Measurements from ENCODE around the gene IKZF1.

IKZF1 gene

GRCh38 chr7:50296799-50297198 is 7.7 kb upstream of the IKZF1 start:
- no peak overlapping the region for H3K4me2 ChIP-seq
- no peak overlapping the region for H3K4me3 ChIP-seq (IDR thresholded peaks at IDR 0.05; ENCODE audit: insufficient read depth, low read depth, low read length)
- no peak overlapping the region for H3K9ac ChIP-seq
- H3K4me1 ChIP-seq (ENCODE audit: low read depth, poor library complexity, severe bottlenecking): peaks cover 8% of the 10 kb centered on the region
- H3K36me3 ChIP-seq (ENCODE audit: insufficient read depth): no peaks in the 10 kb centered on the region
- no peak overlapping the region for H3K27ac ChIP-seq
- H4K20me1 ChIP-seq (ENCODE audit: insufficient read depth): no peaks in the 10 kb centered on the region
- H2AFZ ChIP-seq (ENCODE audit: low read depth): no peak overlapping the region
- no peaks in the 10 kb centered on the region for H3K27me3 ChIP-seq (ENCODE audit: insufficient read depth, low read depth)
- no peak for TF ChIP-seq CTCF (conservative IDR thresholded peaks at IDR 0.05; ENCODE audit: low read depth, low read length)
- H3K79me2 ChIP-seq (ENCODE audit: insufficient read depth, low read depth): no peaks in the 10 kb centered on the region

- Histone ChIP-seq H3K79me2 (ENCODE audit: insufficient read depth, low read depth) (no peaks in the 10 kb centered on the region), H3K4me2 (no peak overlapping the region), H3K36me3 (ENCODE audit: insufficient read depth) (no peaks in the 10 kb centered on the region), H4K20me1 (ENCODE audit: insufficient read depth) (no peaks in the 10 kb centered on the region), H2AFZ (ENCODE audit: low read depth) (no peak overlapping the region), H3K27ac (no peak overlapping the region), H3K27me3 (ENCODE audit: insufficient read depth, low read depth) (no peaks in the 10 kb centered on the region), H3K4me1 (ENCODE audit: low read depth, poor library complexity, severe bottlenecking) (peaks cover 8% of the 10 kb centered on the region), H3K4me3 (IDR thresholded peaks at IDR 0.05; ENCODE audit: insufficient read depth, low read depth, low read length) (no peak overlapping the region), H3K9ac (no peak overlapping the region)
- TF ChIP-seq CTCF (conservative IDR thresholded peaks at IDR 0.05; ENCODE audit: low read depth, low read length): no peak
Observed at GRCh38 chr7:50298811-50299562, 5.5 kb upstream of the IKZF1 start.

GRCh38 chr7:50300336-50300735 is 4.2 kb upstream of the IKZF1 start:
- H3K36me3 ChIP-seq (ENCODE audit: insufficient read depth): no peaks in the 10 kb centered on the region
- no peak overlapping the region for H3K9ac ChIP-seq
- H3K4me3 ChIP-seq (IDR thresholded peaks at IDR 0.05; ENCODE audit: insufficient read depth, low read depth, low read length): no peak overlapping the region
- H3K4me2 ChIP-seq: no peak overlapping the region
- H4K20me1 ChIP-seq (ENCODE audit: insufficient read depth): no peaks in the 10 kb centered on the region
- H2AFZ ChIP-seq (ENCODE audit: low read depth): no peak overlapping the region
- peaks cover 9% of the 10 kb centered on the region for H3K79me2 ChIP-seq (ENCODE audit: insufficient read depth, low read depth)
- TF ChIP-seq CTCF (conservative IDR thresholded peaks at IDR 0.05; ENCODE audit: low read depth, low read length): no peak
- no peaks in the 10 kb centered on the region for H3K27me3 ChIP-seq (ENCODE audit: insufficient read depth, low read depth)
- no peak overlapping the region for H3K27ac ChIP-seq
- H3K4me1 ChIP-seq (ENCODE audit: low read depth, poor library complexity, severe bottlenecking): peaks cover 8% of the 10 kb centered on the region

GRCh38 chr7:50302486-50303334 is 1.8 kb upstream of the IKZF1 start:
- Histone ChIP-seq H4K20me1 (ENCODE audit: insufficient read depth) (no peaks in the 10 kb centered on the region), H3K4me2 (no peak overlapping the region; the same call in 1 of the 2 replicates), H3K27ac (no peak overlapping the region), H3K9ac (no peak overlapping the region), H3K27me3 (ENCODE audit: insufficient read depth, low read depth) (no peaks in the 10 kb centered on the region), H3K79me2 (ENCODE audit: insufficient read depth, low read depth) (peaks cover 33% of the 10 kb centered on the region), H2AFZ (ENCODE audit: low read depth) (no peak overlapping the region), H3K4me1 (ENCODE audit: low read depth, poor library complexity, severe bottlenecking) (peaks cover 8% of the 10 kb centered on the region), H3K36me3 (ENCODE audit: insufficient read depth) (no peaks in the 10 kb centered on the region), H3K4me3 (IDR thresholded peaks at IDR 0.05; ENCODE audit: insufficient read depth, low read depth, low read length) (no peak overlapping the region)
- no peak for TF ChIP-seq CTCF (conservative IDR thresholded peaks at IDR 0.05; ENCODE audit: low read depth, low read length)
